ENCODE measurements around the gene DOK3. TPM values are rescaled to one million over a fixed set of nuclear protein-coding genes. Genes with fewer than 3 reads are reported as not detected.

DOK3 gene
- total RNA-seq, 3 donors from 2014 or later = 1.6 to 7.2 (median 6.6) TPM

- peaks cover 7 to 11% of the 10 kb centered on the region in 2 donors for H3K4me1 ChIP-seq
- H3K4me3 ChIP-seq = no peak overlapping the region
- peak overlapping the region; percentile 8 to 27 for H3K27ac ChIP-seq
Observed at GRCh38 chr5:177548495-177548894, 38.9 kb upstream of the DOK3 start.

GRCh38 chr5:177547736-177548135 is 38.1 kb upstream of the DOK3 start:
- TF ChIP-seq POLR2A (IDR thresholded peaks at IDR 0.05) (no peak), POLR2AphosphoS5 (IDR thresholded peaks at IDR 0.05) (no peak), CTCF (IDR thresholded peaks at IDR 0.05) (no peak)
- H3K27ac ChIP-seq = peak overlapping the region; percentile 10 to 59
- no peak for DNase-seq (ENCODE audit: low spot score in 2 of 2)
- no peak overlapping the region for H3K4me3 ChIP-seq
- no peaks in the 10 kb centered on the region for H3K27me3 ChIP-seq
- intact Hi-C loops (cut with DNase I; ENCODE audit: low total_unique reads) = no loop called here
- H3K36me3 ChIP-seq = no peaks in the 10 kb centered on the region
- peaks cover 7 to 11% of the 10 kb centered on the region in 2 donors for H3K4me1 ChIP-seq
- no peaks in the 10 kb centered on the region for H3K9me3 ChIP-seq

More at GRCh38 chr5:177548495-177548894, 38.9 kb upstream of the DOK3 start:
- intact Hi-C loops (cut with DNase I; ENCODE audit: low total_unique reads) = no loop called here
- DNase-seq (ENCODE audit: low spot score in 2 of 2) = no peak
- TF ChIP-seq POLR2AphosphoS5 (IDR thresholded peaks at IDR 0.05) = no peak
- no peak for TF ChIP-seq CTCF (IDR thresholded peaks at IDR 0.05)
- TF ChIP-seq POLR2A (IDR thresholded peaks at IDR 0.05) = no peak
- Histone ChIP-seq H3K9me3 (no peaks in the 10 kb centered on the region), H3K36me3 (no peaks in the 10 kb centered on the region), H3K27me3 (no peaks in the 10 kb centered on the region)

GRCh38 chr5:177546258-177546741 is 36.7 kb upstream of the DOK3 start:
- DNase-seq (ENCODE audit: low spot score in 2 of 2) = no peak
- intact Hi-C loops (cut with DNase I; ENCODE audit: low total_unique reads) = no loop called here
- H3K27ac ChIP-seq = peak overlapping the region; percentile 80 to 90
- H3K27me3 ChIP-seq = no peaks in the 10 kb centered on the region
- no peaks in the 10 kb centered on the region for H3K9me3 ChIP-seq
- no peak overlapping the region for H3K4me3 ChIP-seq
- peak in 1 of 3 donors; percentile 18 for TF ChIP-seq POLR2AphosphoS5 (IDR thresholded peaks at IDR 0.05)
- TF ChIP-seq CTCF (IDR thresholded peaks at IDR 0.05) = no peak
- no peaks in the 10 kb centered on the region for H3K36me3 ChIP-seq
- peaks cover 7 to 11% of the 10 kb centered on the region in 2 donors for H3K4me1 ChIP-seq

GRCh38 chr5:177545487-177546257 is 36.0 kb upstream of the DOK3 start:
- no peak overlapping the region for H3K4me3 ChIP-seq
- TF ChIP-seq CTCF (IDR thresholded peaks at IDR 0.05) = no peak
- TF ChIP-seq POLR2AphosphoS5 (IDR thresholded peaks at IDR 0.05) = peak in 2 of 3 donors; percentile 13 to 62
- H3K27ac ChIP-seq = peak overlapping the region; percentile 80 to 90
- DNase-seq (ENCODE audit: low spot score in 2 of 2) = peak in 1 of 2 donors; percentile 64
- no peaks in the 10 kb centered on the region for H3K36me3 ChIP-seq
- intact Hi-C loops (cut with DNase I; ENCODE audit: low total_unique reads) = no loop called here
- H3K4me1 ChIP-seq = peaks cover 7 to 11% of the 10 kb centered on the region in 2 donors
- no peaks in the 10 kb centered on the region for H3K27me3 ChIP-seq
- no peaks in the 10 kb centered on the region for H3K9me3 ChIP-seq

- TF ChIP-seq POLR2AphosphoS5 (IDR thresholded peaks at IDR 0.05) = no peak
- no peak for TF ChIP-seq CTCF (IDR thresholded peaks at IDR 0.05)
- no peak for TF ChIP-seq POLR2A (IDR thresholded peaks at IDR 0.05)
- DNase-seq (ENCODE audit: low spot score in 2 of 2) = no peak
- Histone ChIP-seq H3K36me3 (no peaks in the 10 kb centered on the region), H3K27ac (no peak overlapping the region), H3K27me3 (no peaks in the 10 kb centered on the region), H3K4me3 (no peak overlapping the region), H3K4me1 (peaks cover 7 to 17% of the 10 kb centered on the region in 2 donors), H3K9me3 (no peaks in the 10 kb centered on the region)
- intact Hi-C loops (cut with DNase I; ENCODE audit: low total_unique reads) = no loop called here
Observed at GRCh38 chr5:177542816-177543465, 33.3 kb upstream of the DOK3 start.
